K562 (cell line): Measurements from ENCODE around the gene AURKB. TPM values are rescaled to one million over a fixed set of nuclear protein-coding genes. Genes with fewer than 3 reads are reported as not detected.

ENCODE experiments used
- BRF1 ChIP-seq: IDR thresholded peaks from 3 replicates; pipeline ENCODE4 v1.6.1; 2011; ENCODE audit warnings: borderline replicate concordance, mild to moderate bottlenecking; ENCODE audit not compliant: insufficient read length; ENCODE audit errors: extremely low read depth
- C11orf30 ChIP-seq: fragments of 450-650 bp; IDR thresholded peaks from 2 replicates; pipeline ENCODE4 v1.6.1; 2016; ENCODE audit warnings: low read depth, mild to moderate bottlenecking
- CREBBP ChIP-seq: IDR thresholded peaks from one replicate; pipeline ENCODE4 v1.6.1; 2012; ENCODE audit warnings: low read depth, mild to moderate bottlenecking, control low read depth, inconsistent platforms, low read length
- DIDO1 ChIP-seq: fragments of 450-650 bp; IDR thresholded peaks from 2 replicates; pipeline ENCODE4 v1.6.1; 2016; ENCODE audit warnings: low read depth, missing biosample characterization, missing genetic modification characterization
- EP400 ChIP-seq: fragments of 450-650 bp; IDR thresholded peaks from 2 replicates; pipeline ENCODE4 v1.6.1; 2017; ENCODE audit warnings: antibody characterized with exemption, mild to moderate bottlenecking, moderate library complexity
- HEY1 ChIP-seq: fragments of 250-450 bp; sonication (Bioruptor Pico); IDR thresholded peaks from 2 replicates; pipeline ENCODE4 v1.5.0; 2020; ENCODE audit warnings: mild to moderate bottlenecking, moderate library complexity, borderline replicate concordance
- KAT8 ChIP-seq: fragments of 450-650 bp; IDR thresholded peaks from 2 replicates; pipeline ENCODE4 v1.6.1; 2016; ENCODE audit warnings: low read depth, mild to moderate bottlenecking
- KLF1 ChIP-seq: fragments of 450-650 bp; IDR thresholded peaks from 2 replicates; pipeline ENCODE4 v1.6.1; 2016; ENCODE audit warnings: missing genetic modification characterization, missing compliant biosample characterization
- MECOM ChIP-seq: fragments of 250-450 bp; sonication (Bioruptor Pico); IDR thresholded peaks from 2 replicates; pipeline ENCODE4 v1.8.0; 2022; ENCODE audit warnings: inconsistent platforms
- NFE2L1 ChIP-seq: fragments of 450-650 bp; IDR thresholded peaks from 2 replicates; pipeline ENCODE4 v1.6.1; 2016; ENCODE audit warnings: missing genetic modification characterization, low read depth, mild to moderate bottlenecking, missing compliant biosample characterization, moderate library complexity, borderline replicate concordance
- RBM17 ChIP-seq: fragments of 200-400 bp; formaldehyde crosslinking; IDR thresholded peaks from 2 replicates; pipeline ENCODE4 v1.6.1; 2017; ENCODE audit warnings: low read depth, mild to moderate bottlenecking, low read length, borderline replicate concordance
- RBM34 ChIP-seq: fragments of 200-400 bp; formaldehyde crosslinking; IDR thresholded peaks from 2 replicates; pipeline ENCODE4 v1.6.1; 2018; ENCODE audit warnings: low read length, borderline replicate concordance; ENCODE audit not compliant: insufficient read depth
- SAP30 ChIP-seq: fragments of 200-600 bp; sonication (generic); IDR thresholded peaks from 2 replicates; pipeline ENCODE4 v1.6.1; 2012; ENCODE audit warnings: borderline replicate concordance, low read depth, mild to moderate bottlenecking, moderate library complexity, low read length, control low read depth, inconsistent platforms; ENCODE audit not compliant: insufficient read depth, poor library complexity, severe bottlenecking
- SETDB1 ChIP-seq: IDR thresholded peaks from one replicate; pipeline ENCODE4 v1.6.1; 2012; ENCODE audit warnings: low read length, control low read depth, inconsistent platforms
- STAG1 ChIP-seq: sonication (generic); formaldehyde crosslinking; IDR thresholded peaks from 2 replicates; pipeline ENCODE4 v1.5.0; 2020; ENCODE audit warnings: missing genetic modification reagents, borderline replicate concordance
- THAP12 ChIP-seq: fragments of 250-450 bp; sonication (Bioruptor Pico); IDR thresholded peaks from 2 replicates; pipeline ENCODE4 v1.9.0; 2021; ENCODE audit warnings: mild to moderate bottlenecking, inconsistent platforms
- TSC22D4 ChIP-seq: fragments of 450-650 bp; IDR thresholded peaks from 2 replicates; pipeline ENCODE4 v1.6.1; 2016; ENCODE audit warnings: missing genetic modification characterization, missing biosample characterization, control low read depth
- USF2 ChIP-seq: sonication (generic); formaldehyde crosslinking; IDR thresholded peaks from 2 replicates; pipeline ENCODE4 v1.5.0; 2020; ENCODE audit warnings: missing genetic modification reagents
- ZFP1 ChIP-seq: fragments of 450-650 bp; formaldehyde crosslinking; IDR thresholded peaks from 2 replicates; pipeline ENCODE4 v1.4.0; 2020; ENCODE audit warnings: mild to moderate bottlenecking, mixed read lengths
- ZNF124 ChIP-seq: sonication (generic); formaldehyde crosslinking; IDR thresholded peaks from 2 replicates; pipeline ENCODE4 v1.8.1; 2022; ENCODE audit warnings: missing genetic modification reagents
- ZNF140 ChIP-seq: fragments of 250-450 bp; sonication (Bioruptor Pico); IDR thresholded peaks from 2 replicates; pipeline ENCODE4 v1.8.0; 2021; ENCODE audit warnings: moderate library complexity, mild to moderate bottlenecking, inconsistent platforms
- polyA plus RNA-seq, 8 experiments: library from polyadenylated mRNA; depleted of rRNA in 4 of 8; stranded (reverse) in 5 of 8; unstranded in 3 of 8; fragments of >200 nt; fragmentation: Nextera tagmentation in 2 of 8; fragmentation: Illumina TruSeq in 1 of 8; extraction: Ambion mirVana in 2 of 8; extraction: Trizol in 1 of 8; gene quantifications; 2 replicates each; pipeline versions ENCODE4 v1.2.1 to v1.2.3, GENCODE V29; 2011 to 2014; ENCODE audit warnings: inconsistent platforms in 1 of 8, missing spikeins in 1 of 8
- total RNA-seq, 7 experiments: library from RNA; depleted of rRNA in 6 of 7; stranded (reverse); fragments of >200 nt in 6 of 7; fragmentation: Illumina TruSeq in 2 of 7; extraction: Trizol in 2 of 7; gene quantifications; 2 replicates each; pipeline versions ENCODE4 v1.2.1 to v1.2.3, GENCODE V29; 2011 to 2021; ENCODE audit warnings: low replicate concordance in 1 of 7
- TF ChIP-seq, protein P1 (sequence below): fragments of 450-650 bp; formaldehyde crosslinking; IDR thresholded peaks from 2 replicates; pipeline ENCODE4 v1.4.0; 2020; ENCODE audit warnings: mild to moderate bottlenecking, mixed read lengths
- TF ChIP-seq, protein P2 (sequence below): fragments of 250-450 bp; sonication (Bioruptor Pico); IDR thresholded peaks from 2 replicates; pipeline ENCODE4 v1.8.0; 2022; ENCODE audit warnings: inconsistent platforms, mild to moderate bottlenecking, moderate library complexity, borderline replicate concordance

The AURKB gene
- total and polyA plus RNA-seq, 9 of the 15 experiments (the other 6 are each of a cell fraction or from before 2014, with no cell fraction given) = 27.2 to 114 (median 74.8) TPM

DNA sequence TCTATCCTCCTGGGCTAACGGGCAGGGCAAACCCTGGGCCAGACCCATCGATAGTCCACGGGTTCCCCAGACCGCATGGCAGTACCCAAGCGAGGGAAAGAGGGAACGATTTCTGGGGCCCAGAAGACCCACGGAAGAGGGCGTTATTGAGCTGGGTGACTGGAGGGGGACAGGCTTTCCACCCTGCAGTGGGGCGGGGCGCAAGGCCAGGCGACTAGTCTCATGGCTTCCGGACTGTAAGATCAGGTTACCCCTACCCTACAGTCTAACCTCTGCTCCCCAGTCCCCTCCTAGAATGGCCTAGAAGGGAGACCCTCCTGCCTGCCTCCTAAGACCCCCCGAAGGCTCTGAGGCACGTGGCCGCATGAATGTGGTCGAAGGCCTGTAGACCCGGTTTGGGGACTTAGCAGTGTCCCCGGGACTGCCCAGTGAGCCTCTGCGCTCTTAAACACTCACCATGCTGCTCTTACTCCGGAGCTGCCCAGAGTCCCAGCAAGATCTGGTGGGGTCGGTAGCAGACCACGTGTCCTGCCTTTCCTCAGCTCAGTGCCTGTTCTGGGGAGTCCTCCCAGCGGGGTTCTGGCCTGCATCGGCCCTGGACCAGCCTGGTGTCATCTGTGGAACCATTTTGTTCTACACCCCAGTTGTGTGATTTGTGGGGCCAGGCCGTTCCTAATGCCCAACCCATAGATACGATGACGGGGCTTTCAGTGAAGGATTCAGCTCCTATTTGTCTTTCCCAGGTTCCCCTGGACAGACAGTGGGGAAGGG is 13.2 kb upstream of the AURKB start (continued):
- TF ChIP-seq, protein P1, sequence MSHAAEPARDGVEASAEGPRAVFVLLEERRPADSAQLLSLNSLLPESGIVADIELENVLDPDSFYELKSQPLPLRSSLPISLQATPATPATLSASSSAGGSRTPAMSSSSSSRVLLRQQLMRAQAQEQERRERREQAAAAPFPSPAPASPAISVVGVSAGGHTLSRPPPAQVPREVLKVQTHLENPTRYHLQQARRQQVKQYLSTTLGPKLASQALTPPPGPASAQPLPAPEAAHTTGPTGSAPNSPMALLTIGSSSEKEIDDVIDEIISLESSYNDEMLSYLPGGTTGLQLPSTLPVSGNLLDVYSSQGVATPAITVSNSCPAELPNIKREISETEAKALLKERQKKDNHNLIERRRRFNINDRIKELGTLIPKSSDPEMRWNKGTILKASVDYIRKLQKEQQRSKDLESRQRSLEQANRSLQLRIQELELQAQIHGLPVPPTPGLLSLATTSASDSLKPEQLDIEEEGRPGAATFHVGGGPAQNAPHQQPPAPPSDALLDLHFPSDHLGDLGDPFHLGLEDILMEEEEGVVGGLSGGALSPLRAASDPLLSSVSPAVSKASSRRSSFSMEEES (CRISPR knock-in tag) = no peak
- TF ChIP-seq CREBBP (no peak), STAG1 (CRISPR knock-in tag) (no peak), DIDO1 (no peak), KAT8 (no peak), USF2 (CRISPR knock-in tag) (no peak), HEY1 (CRISPR knock-in tag) (no peak), SAP30 (no peak), RBM17 (no peak), MECOM (CRISPR knock-in tag) (no peak), C11orf30 (no peak; the same call in 1 of the 2 replicates), NFE2L1 (tag) (no peak), ZNF124 (CRISPR knock-in tag) (no peak), RBM34 (no peak), BRF1 (no peak), ZNF140 (no peak), KLF1 (no peak), EP400 (peak; percentile 90; the same call in 1 of the 2 replicates), THAP12 (CRISPR knock-in tag) (no peak), TSC22D4 (tag) (no peak), ZFP1 (CRISPR knock-in tag) (no peak), SETDB1 (no peak)
- TF ChIP-seq, protein P2, sequence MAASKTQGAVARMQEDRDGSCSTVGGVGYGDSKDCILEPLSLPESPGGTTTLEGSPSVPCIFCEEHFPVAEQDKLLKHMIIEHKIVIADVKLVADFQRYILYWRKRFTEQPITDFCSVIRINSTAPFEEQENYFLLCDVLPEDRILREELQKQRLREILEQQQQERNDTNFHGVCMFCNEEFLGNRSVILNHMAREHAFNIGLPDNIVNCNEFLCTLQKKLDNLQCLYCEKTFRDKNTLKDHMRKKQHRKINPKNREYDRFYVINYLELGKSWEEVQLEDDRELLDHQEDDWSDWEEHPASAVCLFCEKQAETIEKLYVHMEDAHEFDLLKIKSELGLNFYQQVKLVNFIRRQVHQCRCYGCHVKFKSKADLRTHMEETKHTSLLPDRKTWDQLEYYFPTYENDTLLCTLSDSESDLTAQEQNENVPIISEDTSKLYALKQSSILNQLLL (CRISPR knock-in tag) = no peak
